ENCODE data around the gene MCF2L. TPM values are rescaled to one million over a fixed set of nuclear protein-coding genes. Genes with fewer than 3 reads are reported as not detected.

The MCF2L gene
- total RNA-seq, 1 experiment from 2014 or later: 5.9 TPM

DNA sequence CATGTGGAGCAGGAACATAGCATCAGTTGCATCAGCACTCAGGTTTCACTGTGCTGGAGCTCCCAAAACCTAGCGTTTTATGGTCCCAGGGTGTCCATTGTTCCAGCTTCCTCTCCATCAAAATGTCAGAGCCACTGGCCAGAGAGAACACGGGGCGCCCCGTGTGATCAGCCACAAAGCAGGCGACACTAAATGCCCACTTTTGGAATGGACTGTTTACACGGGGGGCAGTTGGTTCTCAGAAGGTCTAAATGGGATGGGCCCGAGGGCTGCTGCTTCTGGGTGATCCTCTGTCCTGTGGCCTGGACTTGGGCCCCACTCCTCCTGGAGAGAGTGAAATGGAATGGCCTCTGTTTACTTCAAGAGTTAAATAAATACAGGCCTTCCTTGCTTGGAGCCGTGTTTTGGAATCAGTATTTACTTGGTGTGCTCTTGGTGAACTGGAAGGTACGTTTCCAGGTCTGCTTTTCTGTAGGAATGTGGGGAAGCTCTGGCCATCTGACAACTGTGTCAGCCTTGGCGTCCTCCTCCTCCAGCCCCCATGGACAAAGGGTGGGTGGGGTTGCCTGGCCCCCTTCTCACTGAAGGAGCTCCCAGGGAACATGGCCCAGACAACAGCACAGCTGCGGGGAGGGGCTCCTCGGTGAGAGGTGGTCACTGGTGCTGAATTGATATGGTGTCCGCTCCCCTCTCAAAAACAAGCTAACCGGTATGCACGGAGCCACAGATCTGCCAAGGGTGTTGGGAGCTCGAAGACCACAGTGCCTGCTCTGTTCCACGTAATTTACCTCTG lies 16.1 kb upstream of the MCF2L start:
- no peak for TF ChIP-seq EZH2 (IDR thresholded peaks at IDR 0.05; ENCODE audit: low read length, unreplicated experiment)
- TF ChIP-seq EZH2phosphoT487 (IDR thresholded peaks at IDR 0.05; ENCODE audit: borderline replicate concordance, low read length): no peak
- TF ChIP-seq, protein P1, sequence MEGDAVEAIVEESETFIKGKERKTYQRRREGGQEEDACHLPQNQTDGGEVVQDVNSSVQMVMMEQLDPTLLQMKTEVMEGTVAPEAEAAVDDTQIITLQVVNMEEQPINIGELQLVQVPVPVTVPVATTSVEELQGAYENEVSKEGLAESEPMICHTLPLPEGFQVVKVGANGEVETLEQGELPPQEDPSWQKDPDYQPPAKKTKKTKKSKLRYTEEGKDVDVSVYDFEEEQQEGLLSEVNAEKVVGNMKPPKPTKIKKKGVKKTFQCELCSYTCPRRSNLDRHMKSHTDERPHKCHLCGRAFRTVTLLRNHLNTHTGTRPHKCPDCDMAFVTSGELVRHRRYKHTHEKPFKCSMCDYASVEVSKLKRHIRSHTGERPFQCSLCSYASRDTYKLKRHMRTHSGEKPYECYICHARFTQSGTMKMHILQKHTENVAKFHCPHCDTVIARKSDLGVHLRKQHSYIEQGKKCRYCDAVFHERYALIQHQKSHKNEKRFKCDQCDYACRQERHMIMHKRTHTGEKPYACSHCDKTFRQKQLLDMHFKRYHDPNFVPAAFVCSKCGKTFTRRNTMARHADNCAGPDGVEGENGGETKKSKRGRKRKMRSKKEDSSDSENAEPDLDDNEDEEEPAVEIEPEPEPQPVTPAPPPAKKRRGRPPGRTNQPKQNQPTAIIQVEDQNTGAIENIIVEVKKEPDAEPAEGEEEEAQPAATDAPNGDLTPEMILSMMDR (conservative IDR thresholded peaks at IDR 0.05; ENCODE audit: low read depth, low read length): no peak
- no peak overlapping the region for H3K4me3 ChIP-seq (ENCODE audit: low read length)
- ATAC-seq: no peak
- BruUV-seq (replicated peaks): no TSS peak
- no peak overlapping the region for H3K9ac ChIP-seq (ENCODE audit: low read length)
- POLR2A ChIA-PET (ENCODE audit: unreplicated experiment): no interaction called here
- H4K20me1 ChIP-seq (ENCODE audit: low read length): no peaks in the 10 kb centered on the region
- no peak overlapping the region for H3K27ac ChIP-seq (ENCODE audit: low read length)
- no peaks in the 10 kb centered on the region for H3F3A ChIP-seq (ENCODE audit: low read length, unreplicated experiment)
- H3K36me3 ChIP-seq (ENCODE audit: low read depth, low read length): no peaks in the 10 kb centered on the region
- no peak overlapping the region for H3K4me2 ChIP-seq (ENCODE audit: low read length)
- no peak overlapping the region for H2AFZ ChIP-seq (ENCODE audit: low read length)
- no peak for DNase-seq
- H3K9me2 ChIP-seq (replicated peaks; ENCODE audit: low read length): no peaks in the 10 kb centered on the region
- H3K27me3 ChIP-seq (ENCODE audit: low read length): peaks cover 20% of the 10 kb centered on the region; the same call in 1 of the 2 replicates
- peaks cover 2% of the 10 kb centered on the region for H3K4me1 ChIP-seq (ENCODE audit: insufficient read depth, low read length)
- no peaks in the 10 kb centered on the region for H3K79me2 ChIP-seq (ENCODE audit: low read length)
- H3K9me3 ChIP-seq (ENCODE audit: low read length): no peaks in the 10 kb centered on the region
- intact Hi-C loops (cut with micrococcal nuclease): no loop called here
- CTCF ChIA-PET: no interaction called here

- CTCF ChIA-PET: no interaction called here
These were observed 15.2 kb upstream of the MCF2L start for GRCh38 chr13:112953591-112954487.

More at GRCh38 chr13:112953591-112954487, 15.2 kb upstream of the MCF2L start:
- ATAC-seq (no peak), DNase-seq (no peak)
- Histone ChIP-seq H3K9me2 (replicated peaks; ENCODE audit: low read length) (no peaks in the 10 kb centered on the region), H3K4me1 (ENCODE audit: insufficient read depth, low read length) (peaks cover 10% of the 10 kb centered on the region), H3K9me3 (ENCODE audit: low read length) (no peaks in the 10 kb centered on the region), H3K36me3 (ENCODE audit: low read depth, low read length) (no peaks in the 10 kb centered on the region), H3F3A (ENCODE audit: low read length, unreplicated experiment) (no peaks in the 10 kb centered on the region), H2AFZ (ENCODE audit: low read length) (no peak overlapping the region), H4K20me1 (ENCODE audit: low read length) (no peaks in the 10 kb centered on the region), H3K4me3 (ENCODE audit: low read length) (no peak overlapping the region), H3K27me3 (ENCODE audit: low read length) (peaks cover 20% of the 10 kb centered on the region; the same call in 1 of the 2 replicates), H3K9ac (ENCODE audit: low read length) (no peak overlapping the region), H3K79me2 (ENCODE audit: low read length) (no peaks in the 10 kb centered on the region), H3K27ac (ENCODE audit: low read length) (no peak overlapping the region), H3K4me2 (ENCODE audit: low read length) (no peak overlapping the region)
- intact Hi-C loops (cut with micrococcal nuclease): no loop called here
- BruUV-seq (replicated peaks): no TSS peak
- TF ChIP-seq EZH2 (IDR thresholded peaks at IDR 0.05; ENCODE audit: low read length, unreplicated experiment) (no peak), EZH2phosphoT487 (IDR thresholded peaks at IDR 0.05; ENCODE audit: borderline replicate concordance, low read length) (no peak)
- TF ChIP-seq, protein P1 (conservative IDR thresholded peaks at IDR 0.05; ENCODE audit: low read depth, low read length): no peak
- POLR2A ChIA-PET (ENCODE audit: unreplicated experiment): no interaction called here
